CD14-positive monocyte (primary cell): ENCODE results near the gene SLC38A8. TPM values are rescaled to one million over a fixed set of nuclear protein-coding genes. Genes with fewer than 3 reads are reported as not detected.
A peak's percentile ranks its signal among the peaks of the same experiment; 100 is the strongest.

Source experiments
- DNase-seq, 3 donors: peaks; one replicate each; pipeline ENCODE4 v3.0.0-alpha.2; 2011 to 2022
- H2AFZ ChIP-seq: 2 replicates; pipeline ENCODE4 v1.6.0; 2012; ENCODE audit warnings: mild to moderate bottlenecking, low read depth, low read length, inconsistent platforms; ENCODE audit not compliant: insufficient read depth, poor library complexity, severe bottlenecking
- H3K27ac ChIP-seq, 2 donors: 1 replicate in 1 of 2; 2 replicates in 1 of 2; pipeline ENCODE4 v1.5.1; 2012 to 2013; ENCODE audit warnings: low read length in 2 of 2, control low read depth in 1 of 2, inconsistent platforms in 1 of 2, low read depth in 1 of 2, mild to moderate bottlenecking in 1 of 2
- H3K27me3 ChIP-seq, 2 donors: one replicate each; pipeline versions ENCODE4 v1.6.0 to v1.6.1; 2011 to 2013; ENCODE audit warnings: low read length in 2 of 2; ENCODE audit not compliant: control insufficient read depth in 2 of 2, insufficient read depth in 2 of 2
- H3K36me3 ChIP-seq, 2 donors: replicated peaks in 1 of 2; 1 replicate in 1 of 2; 2 replicates in 1 of 2; pipeline versions ENCODE4 v1.5.1 to v1.6.1; 2012 to 2013; ENCODE audit warnings: low read length in 2 of 2, control low read depth in 1 of 2, inconsistent platforms in 1 of 2, mild to moderate bottlenecking in 1 of 2; ENCODE audit not compliant: insufficient read depth in 2 of 2, control insufficient read depth in 1 of 2
- H3K4me1 ChIP-seq, 2 donors: 1 replicate in 1 of 2; 2 replicates in 1 of 2; pipeline versions ENCODE4 v1.5.1 to v1.6.1; 2012 to 2013; ENCODE audit warnings: low read length in 2 of 2, control low read depth in 1 of 2, inconsistent platforms in 1 of 2, mild to moderate bottlenecking in 1 of 2, moderate library complexity in 1 of 2; ENCODE audit not compliant: insufficient read depth in 2 of 2, control insufficient read depth in 1 of 2
- H3K4me2 ChIP-seq: replicated peaks from 2 replicates; pipeline ENCODE3; 2012; ENCODE audit warnings: low read length, moderate library complexity, mild to moderate bottlenecking; ENCODE audit not compliant: poor library complexity, severe bottlenecking; ENCODE audit errors: extremely low read depth
- H3K4me3 ChIP-seq, 3 experiments: fragments of 200-600 bp in 1 of 3; sonication (generic) in 1 of 3; replicated peaks in 1 of 3; 1 replicate in 2 of 3; 2 replicates in 1 of 3; pipeline ENCODE4 v1.5.1; 2011 to 2013; ENCODE audit warnings: low read length in 3 of 3, mild to moderate bottlenecking in 3 of 3, control low read depth in 2 of 3, low read depth in 2 of 3, inconsistent platforms in 1 of 3, moderate library complexity in 1 of 3
- H3K79me2 ChIP-seq: 2 replicates; pipeline ENCODE4 v1.6.0; 2012; ENCODE audit warnings: mild to moderate bottlenecking, control low read depth, inconsistent platforms, low read length, moderate library complexity; ENCODE audit not compliant: insufficient read depth
- H3K9ac ChIP-seq: 2 replicates; pipeline ENCODE4 v1.6.0; 2017; ENCODE audit warnings: low read length, mild to moderate bottlenecking; ENCODE audit not compliant: insufficient read depth, poor library complexity, severe bottlenecking
- H3K9me3 ChIP-seq, 2 donors: replicated peaks in 1 of 2; 1 replicate in 1 of 2; 2 replicates in 1 of 2; pipeline versions ENCODE4 v1.5.1 to v1.6.1; 2012 to 2013; ENCODE audit warnings: low read length in 2 of 2, control low read depth in 1 of 2; ENCODE audit not compliant: control insufficient read depth in 1 of 2, insufficient read depth in 1 of 2
- H4K20me1 ChIP-seq: 2 replicates; pipeline ENCODE4 v1.6.0; 2012; ENCODE audit warnings: mild to moderate bottlenecking, low read length, control low read depth, moderate library complexity; ENCODE audit not compliant: insufficient read depth
- H3K27ac Mint-ChIP-seq, 7 donors: one replicate each; pipeline ENCODE4 v1.8.0; 2020; ENCODE audit warnings: mild to moderate bottlenecking in 7 of 7, mixed read lengths in 7 of 7, moderate library complexity in 6 of 7, inconsistent platforms in 2 of 7
- H3K27me3 Mint-ChIP-seq, 3 donors: one replicate each; pipeline ENCODE4 v1.8.0; 2021 to 2022; ENCODE audit warnings: low read depth in 3 of 3, mild to moderate bottlenecking in 3 of 3, mixed read lengths in 3 of 3, moderate library complexity in 3 of 3, inconsistent platforms in 1 of 3
- H3K36me3 Mint-ChIP-seq, 2 donors: one replicate each; pipeline ENCODE4 v1.8.0; 2020; ENCODE audit warnings: mixed read lengths in 2 of 2, inconsistent platforms in 1 of 2, mild to moderate bottlenecking in 1 of 2
- H3K4me1 Mint-ChIP-seq: one replicate; pipeline ENCODE4 v1.8.0; 2020; ENCODE audit warnings: mild to moderate bottlenecking, mixed read lengths
- H3K4me3 Mint-ChIP-seq, 2 donors: one replicate each; pipeline ENCODE4 v1.8.0; 2020; ENCODE audit warnings: mild to moderate bottlenecking in 2 of 2, mixed read lengths in 2 of 2, moderate library complexity in 1 of 2
- H3K9me3 Mint-ChIP-seq, 7 donors: one replicate each; pipeline ENCODE4 v1.8.0; 2020 to 2022; ENCODE audit warnings: mixed read lengths in 7 of 7, mild to moderate bottlenecking in 6 of 7, moderate library complexity in 6 of 7, inconsistent platforms in 2 of 7
- WGBS: methylation state at CpG from one replicate; pipeline ENCODE4 v1.1.5; 2013; ENCODE audit warnings: missing lambda C conversion rate; ENCODE audit not compliant: insufficient coverage; 5-methylcytosine and 5-hydroxymethylcytosine counted together
- intact Hi-C, 2 donors: fragments of 100-400 bp; cut with micrococcal nuclease; formaldehyde crosslinking; loops; one replicate each; pipeline versions ENCODE4 v1.15.0 to v1.15.1; 2023
- polyA plus RNA-seq, 3 donors: library from polyadenylated mRNA; depleted of rRNA in 1 of 3; unstranded in 2 of 3; stranded (reverse) in 1 of 3; fragments of 300-500 nt in 2 of 3; fragments of >200 nt in 1 of 3; fragmentation: Illumina TruSeq in 2 of 3; gene quantifications; 1 replicate in 2 of 3; 2 replicates in 1 of 3; pipeline ENCODE4 v1.2.3, GENCODE V29; 2012 to 2021
- TF ChIP-seq, protein P1 (sequence below): fragments of 200-600 bp; IDR thresholded peaks from one replicate; pipeline ENCODE4 v1.8.0; 2022; ENCODE audit warnings: antibody characterized with exemption, mild to moderate bottlenecking

The SLC38A8 gene
- polyA plus RNA-seq, 3 donors, result not detected

DNA sequence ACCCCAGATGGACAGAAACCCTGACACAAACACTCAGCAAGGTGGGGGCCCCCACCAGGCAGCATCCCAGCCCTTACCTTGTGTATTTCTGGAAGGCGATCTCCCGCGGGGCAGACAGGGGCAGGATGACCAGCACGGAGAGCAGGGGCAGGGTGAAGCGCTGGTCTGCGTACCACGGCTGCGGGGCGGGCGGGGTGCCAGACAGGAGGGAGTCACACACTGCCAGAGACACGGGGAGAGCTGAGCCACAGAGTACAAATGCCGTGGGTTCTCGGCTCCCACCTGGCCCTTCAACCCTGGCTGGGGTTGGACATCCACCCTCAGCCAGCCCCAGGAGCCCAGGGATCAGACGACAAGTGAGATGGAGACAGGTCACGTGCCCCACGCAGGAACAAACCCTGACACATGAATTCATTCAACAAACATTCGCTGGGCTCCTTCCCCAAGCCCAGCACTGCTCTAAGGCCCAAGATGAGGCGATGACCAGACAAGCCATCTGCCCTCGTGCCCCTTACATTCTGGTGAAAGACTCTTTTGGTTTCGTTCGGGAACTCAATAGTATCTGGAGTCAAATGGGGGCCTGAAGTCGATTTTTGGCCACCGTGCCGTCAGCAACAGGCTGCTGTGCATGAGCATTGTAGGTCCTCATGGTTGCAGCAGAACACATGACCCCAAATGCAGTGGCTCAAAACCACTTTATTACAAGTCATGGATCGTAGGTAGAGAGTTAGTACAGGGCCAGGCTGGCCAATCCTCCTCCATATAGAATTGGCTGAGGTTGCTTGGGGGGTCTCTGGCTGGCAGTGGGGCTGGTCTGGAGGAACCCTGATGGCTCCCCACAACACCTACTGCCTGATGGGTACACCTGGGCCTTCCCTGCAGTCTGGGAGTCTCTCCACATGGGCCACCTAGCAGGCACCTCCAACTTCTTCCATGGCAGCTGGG, 9.1 kb downstream of the SLC38A8 start:
- no peaks in the 10 kb centered on the region for H3K79me2 ChIP-seq
- no peak overlapping the region for H2AFZ ChIP-seq
- no peaks in the 10 kb centered on the region for H3K36me3 ChIP-seq
- DNase-seq, result no peak
- H4K20me1 ChIP-seq, result no peaks in the 10 kb centered on the region
- H3K9me3 ChIP-seq, result peaks cover 27 to 31% of the 10 kb centered on the region in 2 donors
- peaks cover 57 to 76% (median 71%) of the 10 kb centered on the region in 3 donors for H3K27me3 Mint-ChIP-seq
- H3K4me1 ChIP-seq, result peaks cover 13 to 14% of the 10 kb centered on the region in 2 donors
- peaks cover 17% of the 10 kb centered on the region for H3K4me1 Mint-ChIP-seq
- H3K4me3 ChIP-seq, result no peak overlapping the region
- WGBS, result 87% methylated on average over 23 of the region's 25 CpGs
- H3K27me3 ChIP-seq, result peaks cover 0 to 43% of the 10 kb centered on the region in 2 donors
- H3K9me3 Mint-ChIP-seq, result peaks cover 21 to 42% (median 35%) of the 10 kb centered on the region in 7 donors
- no peak overlapping the region for H3K4me2 ChIP-seq
- intact Hi-C loops, result no loop called here
- peak overlapping the region in 1 of 2 donors; percentile 55 for H3K4me3 Mint-ChIP-seq
- TF ChIP-seq, protein P1, sequence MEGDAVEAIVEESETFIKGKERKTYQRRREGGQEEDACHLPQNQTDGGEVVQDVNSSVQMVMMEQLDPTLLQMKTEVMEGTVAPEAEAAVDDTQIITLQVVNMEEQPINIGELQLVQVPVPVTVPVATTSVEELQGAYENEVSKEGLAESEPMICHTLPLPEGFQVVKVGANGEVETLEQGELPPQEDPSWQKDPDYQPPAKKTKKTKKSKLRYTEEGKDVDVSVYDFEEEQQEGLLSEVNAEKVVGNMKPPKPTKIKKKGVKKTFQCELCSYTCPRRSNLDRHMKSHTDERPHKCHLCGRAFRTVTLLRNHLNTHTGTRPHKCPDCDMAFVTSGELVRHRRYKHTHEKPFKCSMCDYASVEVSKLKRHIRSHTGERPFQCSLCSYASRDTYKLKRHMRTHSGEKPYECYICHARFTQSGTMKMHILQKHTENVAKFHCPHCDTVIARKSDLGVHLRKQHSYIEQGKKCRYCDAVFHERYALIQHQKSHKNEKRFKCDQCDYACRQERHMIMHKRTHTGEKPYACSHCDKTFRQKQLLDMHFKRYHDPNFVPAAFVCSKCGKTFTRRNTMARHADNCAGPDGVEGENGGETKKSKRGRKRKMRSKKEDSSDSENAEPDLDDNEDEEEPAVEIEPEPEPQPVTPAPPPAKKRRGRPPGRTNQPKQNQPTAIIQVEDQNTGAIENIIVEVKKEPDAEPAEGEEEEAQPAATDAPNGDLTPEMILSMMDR, result no peak
- no peak overlapping the region for H3K27ac ChIP-seq
- no peak overlapping the region for H3K9ac ChIP-seq
- H3K27ac Mint-ChIP-seq, result no peak overlapping the region
- H3K36me3 Mint-ChIP-seq, result peaks cover 6 to 12% of the 10 kb centered on the region in 2 donors

- Histone ChIP-seq H3K27ac (no peak overlapping the region), H3K4me1 (peaks cover 13 to 14% of the 10 kb centered on the region in 2 donors), H3K36me3 (no peaks in the 10 kb centered on the region), H3K4me3 (no peak overlapping the region), H3K9me3 (peaks cover 29 to 31% of the 10 kb centered on the region in 2 donors), H2AFZ (no peak overlapping the region), H3K9ac (no peak overlapping the region), H3K79me2 (no peaks in the 10 kb centered on the region), H4K20me1 (no peaks in the 10 kb centered on the region), H3K4me2 (no peak overlapping the region), H3K27me3 (peaks cover 0 to 48% of the 10 kb centered on the region in 2 donors)
- Mint-ChIP-seq H3K4me1 (peaks cover 17% of the 10 kb centered on the region), H3K36me3 (peaks cover 6 to 12% of the 10 kb centered on the region in 2 donors), H3K4me3 (peak overlapping the region in 1 of 2 donors; percentile 35), H3K27ac (no peak overlapping the region), H3K9me3 (peaks cover 21 to 42% (median 35%) of the 10 kb centered on the region in 7 donors), H3K27me3 (peaks cover 60 to 76% (median 72%) of the 10 kb centered on the region in 3 donors)
- intact Hi-C loops, result no loop called here
- 68% methylated on average over 4 of the region's 15 CpGs for WGBS
- TF ChIP-seq, protein P1, result no peak
- no peak for DNase-seq
These were observed 10.0 kb downstream of the SLC38A8 start for GRCh38 chr16:84032458-84033178.
